CD4-positive, alpha-beta T cell treated with Interferon gamma for 1 hour (primary cell): Measurements from ENCODE around the gene ATP2B2.

Source experiments
- DNase-seq: peaks from one replicate; pipeline ENCODE4 v3.0.0-alpha.2; 2020

Gene ATP2B2

GRCh38 chr3:10357095-10357494, 148.3 kb downstream of the ATP2B2 start:
- no peak for DNase-seq

GRCh38 chr3:10356461-10356981, 148.9 kb downstream of the ATP2B2 start:
- no peak for DNase-seq

GRCh38 chr3:10354361-10355015, 150.9 kb downstream of the ATP2B2 start:
- no peak for DNase-seq

GRCh38 chr3:10353661-10354360, 151.6 kb downstream of the ATP2B2 start:
- DNase-seq: no peak

- no peak for DNase-seq
Measured at GRCh38 chr3:10353160-10353559, 152.2 kb downstream of the ATP2B2 start.

- DNase-seq: no peak
Measured at GRCh38 chr3:10352146-10352911, 153.1 kb downstream of the ATP2B2 start.

GRCh38 chr3:10351013-10351735, 154.2 kb downstream of the ATP2B2 start:
- no peak for DNase-seq

- no peak for DNase-seq
Measured at GRCh38 chr3:10350324-10350985, 154.9 kb downstream of the ATP2B2 start.

GRCh38 chr3:10349801-10350200, 155.6 kb downstream of the ATP2B2 start:
- DNase-seq: no peak

GRCh38 chr3:10348404-10348721, 157.0 kb downstream of the ATP2B2 start:
- DNase-seq: no peak

GRCh38 chr3:10347648-10348403, 157.6 kb downstream of the ATP2B2 start:
- no peak for DNase-seq

- no peak for DNase-seq
Measured at GRCh38 chr3:10345911-10346310, 159.5 kb downstream of the ATP2B2 start.

GRCh38 chr3:10344944-10345575, 160.3 kb downstream of the ATP2B2 start:
- DNase-seq: no peak

- peak; percentile 38 for DNase-seq
Measured at GRCh38 chr3:10344147-10344943, 161.0 kb downstream of the ATP2B2 start.

- DNase-seq: no peak
Measured at GRCh38 chr3:10343526-10343925, 161.9 kb downstream of the ATP2B2 start.

GRCh38 chr3:10342781-10343180, 162.6 kb downstream of the ATP2B2 start:
- DNase-seq: no peak

- DNase-seq: no peak
Measured at GRCh38 chr3:10341901-10342398, 163.4 kb downstream of the ATP2B2 start.

GRCh38 chr3:10340476-10340875, 164.9 kb downstream of the ATP2B2 start:
- DNase-seq: no peak

- no peak for DNase-seq
Measured at GRCh38 chr3:10340046-10340445, 165.3 kb downstream of the ATP2B2 start.

GRCh38 chr3:10339376-10339955, 165.9 kb downstream of the ATP2B2 start:
- DNase-seq: no peak
